Immature natural killer cell (primary cell): ENCODE results near the gene PIGC. TPM values are rescaled to one million over a fixed set of nuclear protein-coding genes. Genes with fewer than 3 reads are reported as not detected.
A peak's percentile ranks its signal among the peaks of the same experiment; 100 is the strongest.

Experiments
- DNase-seq, 3 donors: peaks; one replicate each; pipeline ENCODE4 v3.0.0; 2022; ENCODE audit warnings: mixed read lengths in 1 of 3
- H3K27ac Mint-ChIP-seq, 6 donors: one replicate each; pipeline ENCODE4 v1.8.0; 2020; ENCODE audit warnings: mixed read lengths in 6 of 6, mild to moderate bottlenecking in 5 of 6, inconsistent platforms in 4 of 6, moderate library complexity in 3 of 6
- H3K27me3 Mint-ChIP-seq, 3 donors: one replicate each; pipeline ENCODE4 v1.8.0; 2020 to 2021; ENCODE audit warnings: low read depth in 3 of 3, mild to moderate bottlenecking in 3 of 3, mixed read lengths in 3 of 3, moderate library complexity in 3 of 3, inconsistent platforms in 1 of 3
- H3K36me3 Mint-ChIP-seq, 3 donors: one replicate each; pipeline ENCODE4 v1.8.0; 2020; ENCODE audit warnings: mixed read lengths in 3 of 3, inconsistent platforms in 2 of 3, mild to moderate bottlenecking in 2 of 3
- H3K4me1 Mint-ChIP-seq, 2 donors: one replicate each; pipeline ENCODE4 v1.8.0; 2020; ENCODE audit warnings: inconsistent platforms in 2 of 2, mild to moderate bottlenecking in 2 of 2, mixed read lengths in 2 of 2, moderate library complexity in 1 of 2
- H3K4me3 Mint-ChIP-seq, 5 donors: one replicate each; pipeline ENCODE4 v1.8.0; 2020; ENCODE audit warnings: mild to moderate bottlenecking in 5 of 5, mixed read lengths in 5 of 5, inconsistent platforms in 3 of 5, moderate library complexity in 3 of 5
- H3K9me3 Mint-ChIP-seq, 6 donors: one replicate each; pipeline ENCODE4 v1.8.0; 2020; ENCODE audit warnings: mild to moderate bottlenecking in 6 of 6, mixed read lengths in 6 of 6, inconsistent platforms in 4 of 6, moderate library complexity in 3 of 6
- polyA plus RNA-seq, 3 donors: library from polyadenylated mRNA; unstranded; fragments of 300-500 nt; fragmentation: Illumina TruSeq; gene quantifications; one replicate each; pipeline ENCODE4 v1.2.3, GENCODE V29; 2021

The PIGC gene
- polyA plus RNA-seq = 10 to 100 TPM; 77.1 to 90.0 (median 83.4) TPM

DNA sequence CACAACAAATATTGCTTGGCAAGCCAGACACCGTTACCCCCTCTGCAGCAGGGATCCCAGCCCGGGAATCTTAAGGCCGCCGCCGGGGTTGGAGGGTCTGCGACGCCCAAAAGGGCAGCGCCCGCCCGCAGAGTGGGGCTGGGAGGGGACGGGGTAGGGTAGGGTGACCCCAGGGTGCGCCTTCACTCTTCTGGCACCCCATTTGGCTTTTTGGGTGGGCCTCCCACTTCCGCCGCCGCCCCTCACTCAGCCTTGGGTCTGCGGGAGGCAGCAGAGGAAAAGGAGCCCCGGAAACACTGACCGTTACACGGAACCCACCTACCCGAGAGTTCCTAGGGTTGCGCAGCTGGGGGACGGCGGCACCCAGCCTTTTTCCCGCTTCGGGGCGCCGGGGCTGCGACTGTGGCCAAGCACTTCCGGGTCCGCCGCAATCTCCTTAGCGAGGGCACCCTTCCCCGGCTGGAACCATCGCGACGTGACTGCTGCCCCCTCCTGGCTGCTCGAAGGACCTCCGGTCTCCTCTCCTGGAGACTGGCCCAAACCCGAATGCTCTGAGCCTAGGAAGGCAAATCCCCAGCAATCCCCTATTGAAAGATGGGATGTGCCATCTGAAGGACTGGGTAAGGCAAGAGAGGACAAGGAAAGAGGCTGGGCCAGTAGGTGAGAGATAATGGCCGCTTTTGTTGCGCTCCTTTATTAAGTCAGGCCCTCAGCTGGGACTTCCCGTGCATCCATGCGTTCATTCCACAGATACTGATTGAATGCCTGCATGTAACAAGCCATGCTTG lies at the start of gene PIGC:
Gene PIGC (minus strand): TSS at position 404 of the 788 bp plus-strand sequence. CDS start 1,447 bp downstream, outside the sequence.
- H3K4me3 Mint-ChIP-seq = peak within 1 kb of the TSS; percentile 94 to 96 (median 96)
- DNase-seq = peak; percentile 85 to 88 (median 87)

DNA sequence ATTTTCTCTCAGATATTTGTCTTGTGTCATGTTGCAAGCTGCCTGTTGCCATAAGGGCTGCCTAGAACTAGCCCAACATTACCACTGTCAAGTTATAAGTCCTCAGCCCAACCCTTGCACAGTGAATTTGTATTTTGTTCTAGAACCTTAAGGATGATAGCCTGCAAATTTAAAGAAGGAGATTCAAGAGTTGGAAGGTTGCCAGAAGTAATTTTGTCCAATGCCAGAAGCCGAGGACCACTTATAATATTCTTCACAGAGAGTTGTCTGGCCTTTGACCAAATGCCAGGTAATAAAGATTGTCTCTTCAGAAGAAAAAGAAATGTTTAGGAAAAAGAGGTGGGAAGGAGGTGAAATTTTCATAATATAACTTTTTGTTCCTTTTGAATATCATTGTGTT lies 48.6 kb upstream of the PIGC start:
- peaks cover 0 to 3% (median 2%) of the 10 kb centered on the region in 3 donors for H3K27me3 Mint-ChIP-seq
- no peaks in the 10 kb centered on the region for H3K9me3 Mint-ChIP-seq
- no peaks in the 10 kb centered on the region for H3K36me3 Mint-ChIP-seq
- H3K4me3 Mint-ChIP-seq = no peak overlapping the region
- no peak overlapping the region for H3K27ac Mint-ChIP-seq
- H3K4me1 Mint-ChIP-seq = no peaks in the 10 kb centered on the region
- DNase-seq = no peak

More for the DNA sequence above, at the start of gene PIGC:
- Mint-ChIP-seq H3K36me3 (peaks cover 0 to 7% (median 6%) of the 10 kb centered on the region in 3 donors), H3K9me3 (no peaks in the 10 kb centered on the region), H3K27me3 (peaks cover 0 to 2% (median 0%) of the 10 kb centered on the region in 3 donors), H3K4me1 (peaks cover 43 to 54% of the 10 kb centered on the region in 2 donors), H3K27ac (peak within 1 kb of the TSS; percentile 87 to 95 (median 93))

DNA sequence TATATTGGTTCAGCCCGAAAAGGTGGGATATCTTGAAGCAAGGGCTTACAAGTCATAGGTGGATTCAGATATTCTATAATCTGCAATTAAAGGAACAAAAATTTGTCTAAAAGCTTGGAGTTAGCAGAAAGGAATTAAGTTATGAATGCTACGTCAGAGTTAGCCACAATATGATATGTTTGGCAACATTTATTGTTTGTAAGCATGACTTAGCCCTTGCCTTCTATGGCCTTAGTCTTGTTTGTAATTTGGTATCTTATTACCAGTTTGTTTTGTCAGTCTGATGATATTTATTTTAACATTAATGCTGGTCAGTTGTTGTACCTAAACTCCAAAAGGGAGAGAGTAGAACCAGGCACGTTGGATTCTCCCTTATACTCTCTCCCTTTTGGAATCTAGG lies 46.0 kb upstream of the PIGC start:
- no peaks in the 10 kb centered on the region for H3K9me3 Mint-ChIP-seq
- no peaks in the 10 kb centered on the region for H3K36me3 Mint-ChIP-seq
- H3K27ac Mint-ChIP-seq = no peak overlapping the region
- no peaks in the 10 kb centered on the region for H3K4me1 Mint-ChIP-seq
- H3K4me3 Mint-ChIP-seq = no peak overlapping the region
- DNase-seq = no peak
- H3K27me3 Mint-ChIP-seq = peaks cover 0 to 6% (median 3%) of the 10 kb centered on the region in 3 donors

DNA sequence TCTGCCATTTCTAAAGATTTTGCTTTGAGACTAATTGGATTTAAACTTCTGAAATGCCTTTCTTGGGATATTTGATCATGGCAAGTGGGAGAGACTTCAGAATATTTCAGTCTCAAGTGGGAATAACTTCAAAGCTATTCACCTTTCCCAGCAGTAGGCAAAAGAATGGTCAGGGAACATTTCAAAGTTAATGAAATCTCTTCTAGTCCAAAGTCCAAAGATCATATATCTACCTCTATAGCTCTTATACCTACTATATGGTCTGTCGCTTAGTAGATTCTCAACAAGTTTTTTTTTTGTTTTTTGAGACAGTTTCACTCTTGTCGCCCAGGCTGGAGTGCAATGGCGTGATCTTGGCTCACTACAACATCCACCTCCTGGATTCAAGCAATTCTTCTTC lies 44.5 kb upstream of the PIGC start:
- Mint-ChIP-seq H3K4me3 (no peak overlapping the region), H3K27me3 (peaks cover 0 to 6% (median 3%) of the 10 kb centered on the region in 3 donors), H3K36me3 (no peaks in the 10 kb centered on the region), H3K27ac (no peak overlapping the region), H3K9me3 (no peaks in the 10 kb centered on the region), H3K4me1 (no peaks in the 10 kb centered on the region)
- no peak for DNase-seq

DNA sequence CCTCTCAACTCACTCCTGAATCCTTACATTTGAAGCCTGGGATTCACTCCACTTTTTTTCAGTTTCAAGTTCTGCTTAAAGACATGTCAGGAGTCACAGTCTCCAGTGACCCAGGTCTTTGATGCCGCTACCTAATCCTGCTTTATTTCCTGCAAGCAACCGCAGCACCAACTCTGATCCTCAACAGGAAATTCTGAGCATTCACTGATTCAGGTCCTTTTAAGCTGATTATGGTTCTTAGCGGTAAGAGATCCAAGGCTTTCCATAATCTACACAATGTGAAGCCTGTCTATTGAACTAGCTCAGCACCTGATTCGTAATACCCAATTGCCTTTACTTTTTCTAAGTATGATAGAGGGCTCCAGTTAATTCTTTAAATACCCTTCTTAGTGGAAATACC lies 43.7 kb upstream of the PIGC start:
- H3K27ac Mint-ChIP-seq = no peak overlapping the region
- no peak for DNase-seq
- H3K27me3 Mint-ChIP-seq = peaks cover 0 to 6% (median 3%) of the 10 kb centered on the region in 3 donors
- H3K4me1 Mint-ChIP-seq = no peaks in the 10 kb centered on the region
- no peak overlapping the region for H3K4me3 Mint-ChIP-seq
- H3K36me3 Mint-ChIP-seq = no peaks in the 10 kb centered on the region
- no peaks in the 10 kb centered on the region for H3K9me3 Mint-ChIP-seq

DNA sequence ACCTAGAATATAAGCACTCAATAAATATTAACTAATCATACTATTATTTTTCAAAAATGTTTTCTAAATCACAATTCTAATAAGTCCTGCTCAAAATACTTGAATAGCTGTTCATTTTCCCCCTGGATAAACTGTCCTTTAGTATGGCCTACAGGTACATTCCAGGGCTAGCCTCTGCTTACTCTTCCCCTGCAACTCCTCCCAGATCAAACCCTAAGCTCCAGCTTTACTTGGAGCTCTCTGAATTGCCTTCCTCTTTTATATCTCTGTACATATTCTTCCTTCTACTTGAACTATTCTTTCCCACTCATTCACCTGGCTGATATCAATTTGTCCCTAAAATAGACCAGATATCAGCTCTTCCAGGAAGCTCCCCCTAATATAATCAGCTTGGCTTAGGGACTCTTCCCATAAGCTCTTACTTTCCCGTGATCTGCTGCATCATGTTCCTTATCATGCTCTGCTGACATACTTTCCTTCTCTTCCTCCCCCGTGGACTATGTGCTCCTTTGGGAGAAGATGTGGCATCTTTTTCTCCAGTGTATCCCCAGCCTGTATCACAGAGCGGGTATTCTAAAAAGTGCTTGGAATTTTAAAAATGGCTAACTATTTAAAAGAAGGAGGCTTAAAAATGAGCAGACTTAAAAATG lies 43.1 kb upstream of the PIGC start:
- no peak overlapping the region for H3K27ac Mint-ChIP-seq
- H3K36me3 Mint-ChIP-seq = no peaks in the 10 kb centered on the region
- H3K27me3 Mint-ChIP-seq = peaks cover 0 to 6% (median 5%) of the 10 kb centered on the region in 3 donors
- no peaks in the 10 kb centered on the region for H3K4me1 Mint-ChIP-seq
- no peaks in the 10 kb centered on the region for H3K9me3 Mint-ChIP-seq
- no peak for DNase-seq
- H3K4me3 Mint-ChIP-seq = no peak overlapping the region

DNA sequence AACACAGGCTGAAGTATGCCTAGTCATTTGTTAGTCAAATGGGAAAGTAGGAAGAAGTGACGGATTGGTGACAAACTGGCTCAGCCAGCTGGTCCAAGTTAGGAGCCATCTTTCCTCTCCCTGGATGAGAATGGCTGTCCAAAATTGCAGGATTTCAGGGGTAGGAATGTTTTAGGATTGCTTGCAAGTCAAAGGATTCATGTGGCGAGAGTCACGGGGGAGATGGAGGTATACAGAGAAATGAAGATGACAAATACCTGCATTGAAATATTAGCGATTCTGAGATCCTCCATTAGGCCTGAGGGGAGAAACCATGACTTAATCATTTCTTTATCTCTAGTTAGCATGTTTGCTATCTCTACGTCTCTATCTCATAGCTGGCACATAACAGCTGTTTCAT lies 41.8 kb upstream of the PIGC start:
- Mint-ChIP-seq H3K9me3 (no peaks in the 10 kb centered on the region), H3K27me3 (peaks cover 0 to 6% (median 5%) of the 10 kb centered on the region in 3 donors), H3K36me3 (no peaks in the 10 kb centered on the region), H3K27ac (no peak overlapping the region), H3K4me3 (no peak overlapping the region), H3K4me1 (no peaks in the 10 kb centered on the region)
- DNase-seq = no peak

DNA sequence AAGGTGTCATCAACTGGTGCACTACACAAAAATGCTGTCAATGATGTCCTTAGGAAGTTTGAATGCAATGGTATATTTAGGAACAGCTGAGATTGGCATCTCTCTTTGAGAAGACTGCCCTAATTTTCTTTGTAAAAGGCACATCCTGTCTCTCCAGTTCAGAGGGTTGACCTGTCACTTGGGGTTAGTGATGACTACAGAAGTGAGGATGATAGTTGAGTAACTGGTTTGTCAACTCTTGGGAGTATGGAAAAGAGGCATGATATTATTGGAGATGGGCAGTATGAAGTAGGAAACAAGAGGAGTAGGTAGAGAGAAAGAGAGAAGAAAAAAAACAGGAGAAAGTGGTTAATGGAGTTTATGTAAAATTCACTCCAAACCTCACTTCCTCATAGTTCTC lies 40.4 kb upstream of the PIGC start:
- H3K27me3 Mint-ChIP-seq = peaks cover 0 to 7% (median 6%) of the 10 kb centered on the region in 3 donors
- H3K4me3 Mint-ChIP-seq = no peak overlapping the region
- H3K9me3 Mint-ChIP-seq = no peaks in the 10 kb centered on the region
- H3K4me1 Mint-ChIP-seq = no peaks in the 10 kb centered on the region
- no peak overlapping the region for H3K27ac Mint-ChIP-seq
- H3K36me3 Mint-ChIP-seq = no peaks in the 10 kb centered on the region
- DNase-seq = no peak

DNA sequence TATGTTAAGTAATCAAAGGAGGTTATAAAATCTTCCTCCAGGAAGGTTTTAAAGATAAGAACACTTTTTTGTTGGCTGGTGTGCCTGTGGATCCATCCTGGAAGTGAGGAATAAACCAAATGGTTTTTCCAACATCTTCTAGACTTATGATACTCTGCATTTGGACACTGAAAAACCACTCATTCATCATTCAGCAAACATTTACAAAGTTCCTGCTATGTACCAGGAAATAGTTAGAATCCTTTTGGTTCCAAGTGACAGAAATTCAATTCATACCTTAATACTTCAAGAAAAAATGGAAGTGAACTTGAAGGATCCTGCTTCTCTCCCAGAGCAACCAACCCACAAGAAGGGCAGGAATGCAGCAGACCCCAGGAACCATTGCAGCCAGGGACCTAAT lies 39.6 kb upstream of the PIGC start:
- Mint-ChIP-seq H3K36me3 (no peaks in the 10 kb centered on the region), H3K4me1 (no peaks in the 10 kb centered on the region), H3K27me3 (peaks cover 0 to 7% (median 6%) of the 10 kb centered on the region in 3 donors), H3K9me3 (no peaks in the 10 kb centered on the region), H3K27ac (no peak overlapping the region), H3K4me3 (no peak overlapping the region)
- DNase-seq = no peak

DNA sequence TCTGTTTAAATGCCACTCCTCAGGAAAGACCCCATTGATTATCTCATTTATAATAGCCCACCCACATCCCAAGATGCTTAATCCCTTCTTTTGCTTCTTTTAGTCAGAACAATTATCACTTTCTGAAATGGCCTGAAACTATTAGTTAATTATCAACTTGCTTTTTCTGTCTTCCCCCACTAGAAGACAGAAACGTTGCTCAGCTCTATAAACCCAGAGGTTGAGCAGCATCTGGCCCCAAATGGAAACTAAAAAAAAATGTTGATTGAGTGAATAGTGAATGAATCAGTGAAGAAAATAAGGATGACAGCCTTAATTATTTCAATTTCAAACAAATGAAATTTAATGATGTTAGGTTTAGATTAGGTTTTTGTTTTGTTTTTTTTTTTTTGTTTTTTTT lies 38.2 kb upstream of the PIGC start:
- Mint-ChIP-seq H3K36me3 (no peaks in the 10 kb centered on the region), H3K27ac (no peak overlapping the region), H3K9me3 (no peaks in the 10 kb centered on the region), H3K4me3 (no peak overlapping the region), H3K4me1 (no peaks in the 10 kb centered on the region), H3K27me3 (peaks cover 0 to 6% (median 4%) of the 10 kb centered on the region in 3 donors)
- DNase-seq = no peak

DNA sequence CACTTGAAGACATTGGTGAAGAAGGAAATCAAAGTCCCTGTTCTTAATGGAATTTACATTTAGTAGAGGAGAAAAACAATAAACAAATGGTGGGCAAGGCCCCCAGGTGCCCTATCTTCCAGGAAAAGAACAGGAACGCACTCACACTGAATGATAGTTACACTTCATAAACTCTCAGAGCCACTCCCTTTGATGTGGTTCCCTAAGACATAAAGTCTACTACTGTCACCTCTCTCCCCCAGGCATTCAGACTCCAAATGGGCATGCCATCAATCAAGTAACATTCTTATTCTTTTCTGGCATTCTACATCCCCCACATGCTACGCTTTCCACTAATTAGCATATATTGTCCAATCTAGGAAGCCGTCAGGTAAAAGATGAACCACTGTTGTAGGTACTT lies 36.6 kb upstream of the PIGC start:
- Mint-ChIP-seq H3K27me3 (peaks cover 0 to 4% (median 4%) of the 10 kb centered on the region in 3 donors), H3K4me1 (no peaks in the 10 kb centered on the region), H3K9me3 (no peaks in the 10 kb centered on the region), H3K27ac (no peak overlapping the region), H3K4me3 (no peak overlapping the region), H3K36me3 (no peaks in the 10 kb centered on the region)
- no peak for DNase-seq

DNA sequence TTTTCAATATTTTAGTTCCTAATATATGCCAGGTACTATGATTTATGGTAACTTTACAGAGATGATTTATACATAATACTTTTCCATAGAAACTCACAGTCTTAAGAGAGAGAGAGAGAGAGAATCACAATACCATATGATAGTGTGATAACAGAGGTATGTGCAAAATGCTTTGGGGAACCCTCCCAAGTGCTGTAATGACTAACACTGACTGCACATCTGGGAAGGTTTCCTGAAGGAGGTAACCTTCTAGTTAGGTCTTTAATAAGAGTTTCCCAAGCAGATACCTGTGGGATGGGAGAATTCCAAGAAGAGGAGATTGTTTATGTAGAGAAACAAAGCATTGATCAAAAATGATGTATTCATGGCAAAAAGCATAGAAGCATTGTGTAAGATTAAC lies 34.6 kb upstream of the PIGC start:
- Mint-ChIP-seq H3K27me3 (peaks cover 0 to 4% (median 0%) of the 10 kb centered on the region in 3 donors), H3K4me1 (no peaks in the 10 kb centered on the region)

DNA sequence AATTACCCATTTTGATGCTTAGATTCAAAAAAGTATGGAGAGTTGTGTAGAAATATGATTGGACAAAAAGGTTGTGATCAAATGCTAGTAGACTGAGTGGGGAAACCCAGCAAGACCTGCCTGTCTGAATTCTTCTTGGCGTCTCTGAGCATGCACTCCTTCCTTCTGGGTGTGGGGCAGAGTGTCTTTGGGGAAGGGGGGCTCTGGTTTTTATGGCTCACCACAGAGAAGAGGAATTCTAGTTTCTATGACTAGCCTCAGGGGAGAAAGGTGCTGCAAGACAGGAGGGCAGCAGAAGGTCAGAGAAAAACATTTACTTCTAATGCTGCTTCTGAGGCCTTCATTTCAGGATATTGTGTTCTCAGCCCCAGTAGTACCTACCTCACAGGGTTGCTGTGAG lies 33.9 kb upstream of the PIGC start:
- Mint-ChIP-seq H3K4me1 (no peaks in the 10 kb centered on the region), H3K9me3 (no peaks in the 10 kb centered on the region)

More for the DNA sequence above, 34.6 kb upstream of the PIGC start:
- Mint-ChIP-seq H3K9me3 (no peaks in the 10 kb centered on the region), H3K36me3 (no peaks in the 10 kb centered on the region), H3K27ac (no peak overlapping the region), H3K4me3 (no peak overlapping the region)
- DNase-seq = no peak

DNA sequence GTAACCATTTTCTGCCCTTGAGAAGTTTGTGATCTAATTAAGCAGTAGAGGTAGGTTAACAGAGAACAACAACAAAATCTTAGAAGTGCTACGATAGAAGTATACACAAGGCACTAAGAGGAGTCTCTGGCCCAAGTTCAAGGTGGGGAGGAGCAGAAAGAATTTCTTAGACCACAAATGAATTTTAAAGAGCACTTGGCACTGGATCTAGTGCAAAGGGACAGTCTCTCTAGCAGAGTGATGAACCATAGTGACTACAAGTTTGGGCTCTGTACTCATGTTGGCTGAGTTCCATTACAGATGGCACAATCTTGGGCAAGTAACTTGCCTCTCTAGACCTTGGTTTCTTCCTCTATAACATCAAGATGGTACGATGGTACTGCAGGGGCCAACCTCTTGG lies 33.3 kb upstream of the PIGC start:
- Mint-ChIP-seq H3K4me1 (no peaks in the 10 kb centered on the region), H3K4me3 (no peak overlapping the region), H3K27me3 (peaks cover 0 to 4% (median 0%) of the 10 kb centered on the region in 3 donors), H3K27ac (no peak overlapping the region), H3K9me3 (no peaks in the 10 kb centered on the region), H3K36me3 (no peaks in the 10 kb centered on the region)
- DNase-seq = no peak

More for the DNA sequence above, 33.9 kb upstream of the PIGC start:
- Mint-ChIP-seq H3K27ac (no peak overlapping the region), H3K36me3 (no peaks in the 10 kb centered on the region), H3K4me3 (no peak overlapping the region), H3K27me3 (peaks cover 0 to 4% (median 0%) of the 10 kb centered on the region in 3 donors)
- no peak for DNase-seq
